IPS DF 4.7 (cell line): ENCODE measurements around the gene LMX1A.

Experiments
- DNase-seq: peaks from one replicate; pipeline ENCODE4 v3.0.0-alpha.2; 2013; ENCODE audit warnings: low spot score; ENCODE audit errors: extremely low read depth

The LMX1A gene

DNA sequence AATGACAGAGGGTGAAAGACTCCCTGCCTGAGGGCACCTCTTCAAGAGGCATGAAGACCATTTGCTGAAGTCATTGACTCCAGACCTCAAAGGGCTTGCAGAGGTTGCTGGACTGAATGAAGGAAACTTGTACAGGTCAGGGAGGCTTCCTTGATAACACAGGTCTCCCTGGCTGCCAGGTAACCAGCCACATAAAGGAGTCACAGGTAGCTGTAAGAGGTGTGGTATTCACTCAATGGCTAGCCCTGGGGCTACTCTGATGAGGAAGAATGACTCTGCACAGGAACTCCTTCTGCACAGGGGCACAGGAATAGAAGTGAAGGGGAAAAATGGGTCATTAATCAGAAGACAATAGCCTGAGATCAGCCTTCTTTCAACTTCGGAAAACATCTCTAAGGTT, 187.5 kb downstream of the LMX1A start:
- DNase-seq, result no peak

DNA sequence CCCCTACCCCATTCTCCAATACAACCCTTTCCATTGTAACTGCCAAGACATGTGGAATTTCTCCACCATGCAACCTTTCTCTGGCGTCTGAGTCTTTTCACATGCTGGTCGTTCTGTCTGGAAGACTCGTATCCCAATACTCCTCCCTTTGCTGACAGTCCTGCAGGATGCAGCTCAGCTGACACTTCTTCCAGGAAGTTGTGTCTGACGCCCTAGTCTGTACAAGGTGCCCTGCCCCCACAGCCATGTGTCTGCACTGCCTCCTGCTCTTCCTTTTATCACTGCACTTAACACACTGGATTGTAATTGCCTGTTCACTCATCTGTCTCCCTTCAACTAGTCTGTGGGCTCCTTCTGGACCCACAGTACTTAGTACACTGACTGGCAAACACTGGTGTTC, 188.0 kb downstream of the LMX1A start:
- DNase-seq, result no peak

DNA sequence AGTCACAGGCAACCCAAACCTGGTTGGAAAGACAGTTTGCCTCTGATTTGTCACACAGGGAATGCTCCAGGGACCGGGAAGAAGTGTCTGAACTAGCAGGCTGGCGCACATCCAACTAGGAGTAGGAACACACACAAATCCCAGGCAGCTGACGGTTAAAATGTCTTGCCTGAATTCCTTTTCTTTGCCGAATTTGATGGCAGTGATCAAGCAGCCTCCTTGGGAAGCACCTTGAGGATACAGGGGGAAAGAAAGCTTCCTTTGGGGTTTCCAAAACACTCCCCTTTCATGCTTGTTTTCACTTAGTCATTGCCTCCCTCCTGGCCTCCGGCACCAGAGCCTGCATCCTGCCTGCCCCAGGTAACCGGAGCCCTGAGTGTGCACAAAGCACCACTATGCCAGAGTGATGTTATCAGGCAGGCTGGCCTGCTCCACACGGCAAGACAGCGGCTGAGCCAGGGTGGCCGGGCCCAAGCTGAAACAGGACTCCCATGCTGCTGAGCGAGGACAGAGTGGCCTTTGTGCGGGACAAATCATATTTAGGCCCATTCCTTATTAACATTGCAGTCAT, 193.8 kb downstream of the LMX1A start:
- DNase-seq, result no peak

DNA sequence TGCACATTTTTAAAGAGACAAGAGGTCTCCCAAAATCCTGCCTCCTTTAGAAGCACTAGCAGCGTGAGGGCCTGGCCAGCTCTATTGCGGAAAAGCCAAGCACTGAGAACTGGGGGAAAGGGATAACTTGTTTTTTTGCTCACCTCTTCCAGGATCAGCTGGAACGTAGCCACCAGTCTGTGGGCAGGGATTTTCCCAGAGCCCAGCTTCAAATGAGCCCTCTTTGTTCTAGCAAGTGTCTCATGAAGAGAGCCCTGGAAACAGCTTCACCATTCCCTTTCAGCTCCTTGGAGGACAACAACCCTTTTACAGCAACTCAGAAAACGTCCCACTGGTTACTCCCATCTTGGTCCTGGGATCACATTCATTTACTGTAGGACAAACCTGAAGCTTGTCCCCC, 195.4 kb downstream of the LMX1A start:
- DNase-seq, result no peak

DNA sequence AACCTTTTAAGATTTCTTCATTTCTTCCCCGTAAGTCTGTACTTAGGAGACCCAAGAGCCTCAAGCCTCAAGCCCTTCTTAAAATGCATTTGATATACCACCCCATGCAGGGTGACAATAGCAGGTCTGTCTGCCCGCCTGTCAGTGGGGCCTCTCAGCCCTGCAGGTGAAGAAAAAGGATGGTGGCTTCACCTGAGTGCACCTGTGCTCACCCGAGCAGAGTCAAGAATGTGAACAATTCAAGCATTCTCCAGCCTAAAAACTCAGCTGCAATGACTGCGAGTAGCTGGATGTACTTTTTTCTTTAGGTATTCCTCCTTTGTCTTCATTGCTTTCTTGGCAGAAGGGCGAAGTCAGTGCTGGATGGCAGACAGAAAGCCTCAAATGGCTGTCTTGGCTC, 203.3 kb downstream of the LMX1A start:
- no peak for DNase-seq

DNA sequence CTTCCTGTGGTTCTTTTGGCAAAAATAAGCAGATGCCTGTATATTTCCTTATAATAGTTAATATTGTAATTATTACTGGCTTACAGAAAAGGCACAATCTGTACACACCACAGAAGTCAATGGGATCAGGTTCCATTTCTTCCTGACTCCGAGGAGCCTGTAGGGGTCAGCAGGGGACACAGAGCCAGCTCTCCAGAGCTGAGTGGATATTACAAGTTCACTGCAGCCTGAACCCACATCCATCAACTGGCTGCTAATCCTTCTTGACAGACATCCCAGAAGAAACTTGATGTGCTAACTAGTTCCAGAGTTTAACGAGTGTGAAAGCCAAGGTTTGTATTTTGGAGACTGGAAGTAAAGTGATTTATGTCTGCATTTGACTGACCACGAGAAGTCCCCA, 203.8 kb downstream of the LMX1A start:
- no peak for DNase-seq

DNA sequence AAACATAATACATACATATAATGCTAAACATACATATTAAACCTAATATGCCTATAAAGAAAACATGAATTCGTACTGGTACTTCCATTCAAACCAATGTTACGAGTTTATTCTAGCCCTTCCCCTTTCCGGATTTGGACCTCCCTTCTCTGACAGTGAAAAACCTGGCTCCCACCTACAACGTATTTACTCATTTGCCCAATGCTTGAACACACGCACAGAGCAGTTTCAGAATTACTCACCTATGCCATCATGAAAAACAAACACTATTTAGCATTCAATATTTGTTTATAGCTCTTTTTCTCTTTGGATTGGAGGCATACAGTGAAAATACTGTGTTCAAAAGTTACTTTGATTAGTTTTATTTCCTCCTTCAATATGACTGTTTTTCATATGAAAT, 204.4 kb downstream of the LMX1A start:
- no peak for DNase-seq
